Left lung (tissue), 10 donors: ENCODE data around the gene GRIK5. TPM values are rescaled to one million over a fixed set of nuclear protein-coding genes. Genes with fewer than 3 reads are reported as not detected.

Experiments used
- ATAC-seq: fragments of 200-7000 bp; cut with Tn5 transposase; one replicate; pipeline ENCODE4 v1.9.1; 2020; ENCODE audit warnings: moderate library complexity
- DNase-seq, 4 donors: peaks; one replicate each; pipeline ENCODE4 v3.0.0-alpha.2; 2013 to 2020
- H3K27ac ChIP-seq, 2 donors: fragments of 200-600 bp; sonication (generic) in 1 of 2; one replicate each; pipeline versions ENCODE4 v1.5.0 to v1.8.0; 2020 to 2021
- H3K27me3 ChIP-seq, 2 donors: fragments of 200-600 bp; sonication (generic) in 1 of 2; one replicate each; pipeline versions ENCODE4 v1.5.0 to v1.8.0; 2020 to 2021
- H3K36me3 ChIP-seq, 2 donors: fragments of 200-600 bp; sonication (generic) in 1 of 2; one replicate each; pipeline versions ENCODE4 v1.5.0 to v1.8.0; 2020 to 2021
- H3K4me1 ChIP-seq, 2 donors: fragments of 200-600 bp; one replicate each; pipeline ENCODE4 v1.8.0; 2021
- H3K4me3 ChIP-seq, 2 donors: fragments of 200-600 bp; sonication (generic) in 1 of 2; one replicate each; pipeline versions ENCODE4 v1.5.0 to v1.8.0; 2020 to 2021; ENCODE audit warnings: mild to moderate bottlenecking in 1 of 2
- H3K9me3 ChIP-seq, 2 donors: fragments of 200-600 bp; sonication (generic) in 1 of 2; one replicate each; pipeline versions ENCODE4 v1.5.0 to v1.8.0; 2020 to 2021
- CTCF ChIP-seq, 2 donors: fragments of 200-600 bp; sonication (generic) in 1 of 2; IDR thresholded peaks; one replicate each; pipeline versions ENCODE4 v1.5.0 to v1.8.0; 2021; ENCODE audit warnings: antibody characterized with exemption in 2 of 2
- intact Hi-C, 2 donors: fragments of 100-400 bp; cut with DNase I; formaldehyde crosslinking; loops; one replicate each; pipeline versions ENCODE4 v1.11.2 to v1.14.2; 2022
- polyA plus RNA-seq, 6 donors: library from polyadenylated mRNA; unstranded; fragments of 120-200 nt; gene quantifications; one replicate each; pipeline ENCODE4 v1.2.1, GENCODE V29; 2013; ENCODE audit not compliant: insufficient read length in 6 of 6
- total RNA-seq, 2 donors: library from RNA; stranded (reverse); fragmentation: NEBNext Ultra II Directional; extraction: Animal tissue kit (Norgen Biotek cat#: 25700); gene quantifications; one replicate each; pipeline ENCODE4 v1.2.1, GENCODE V29; 2021
- donor health status: DM: no; HTN: yes; CAD: no.
- donor health status: DM: no; HTN: no; CAD: no.

GRIK5 gene
- total and polyA plus RNA-seq, 8 donors, result 0.29 to 11.6 (median 4.6) TPM

- ATAC-seq (no peak), DNase-seq (no peak)
- H3K4me1 ChIP-seq, result no peaks in the 10 kb centered on the region
- no peaks in the 10 kb centered on the region for H3K27me3 ChIP-seq
- no peaks in the 10 kb centered on the region for H3K9me3 ChIP-seq
- no peak overlapping the region for H3K27ac ChIP-seq
- no peaks in the 10 kb centered on the region for H3K36me3 ChIP-seq
- no peak for TF ChIP-seq CTCF (IDR thresholded peaks at IDR 0.05)
- intact Hi-C loops, result no loop called here
- H3K4me3 ChIP-seq, result no peak overlapping the region
Measured at GRCh38 chr19:42010245-42011126, 59.5 kb downstream of the GRIK5 start.

- peaks cover 0 to 15% of the 10 kb centered on the region in 2 donors for H3K27me3 ChIP-seq
- no peak for TF ChIP-seq CTCF (IDR thresholded peaks at IDR 0.05)
- no peaks in the 10 kb centered on the region for H3K9me3 ChIP-seq
- no peaks in the 10 kb centered on the region for H3K36me3 ChIP-seq
- no peak for ATAC-seq
- H3K27ac ChIP-seq, result no peak overlapping the region
- H3K4me3 ChIP-seq, result no peak overlapping the region
- intact Hi-C loops, result no loop called here
- no peak for DNase-seq
- H3K4me1 ChIP-seq, result no peaks in the 10 kb centered on the region
Measured at GRCh38 chr19:42006569-42006968, 63.4 kb downstream of the GRIK5 start.

- ATAC-seq, result no peak
- intact Hi-C loops, result no loop called here
- H3K9me3 ChIP-seq, result no peaks in the 10 kb centered on the region
- peak in 1 of 4 donors; percentile 68 for DNase-seq
- H3K36me3 ChIP-seq, result no peaks in the 10 kb centered on the region
- H3K4me1 ChIP-seq, result no peaks in the 10 kb centered on the region
- no peak overlapping the region for H3K27ac ChIP-seq
- no peak overlapping the region for H3K4me3 ChIP-seq
- TF ChIP-seq CTCF (IDR thresholded peaks at IDR 0.05), result no peak
- peaks cover 0 to 26% of the 10 kb centered on the region in 2 donors for H3K27me3 ChIP-seq
Measured at GRCh38 chr19:42005504-42005903, 64.5 kb downstream of the GRIK5 start.

GRCh38 chr19:42003506-42004294 is 66.3 kb downstream of the GRIK5 start:
- no peak for TF ChIP-seq CTCF (IDR thresholded peaks at IDR 0.05)
- DNase-seq (peak in 1 of 4 donors; percentile 51), ATAC-seq (no peak)
- Histone ChIP-seq H3K36me3 (no peaks in the 10 kb centered on the region), H3K9me3 (no peaks in the 10 kb centered on the region), H3K27ac (no peak overlapping the region), H3K27me3 (peaks cover 10 to 44% of the 10 kb centered on the region in 2 donors), H3K4me1 (no peaks in the 10 kb centered on the region), H3K4me3 (no peak overlapping the region)
- intact Hi-C loops, result no loop called here

- peaks cover 0 to 5% of the 10 kb centered on the region in 2 donors for H3K4me1 ChIP-seq
- no peak for TF ChIP-seq CTCF (IDR thresholded peaks at IDR 0.05)
- ATAC-seq (no peak), DNase-seq (peak in 1 of 4 donors; percentile 39)
- H3K27me3 ChIP-seq, result peaks cover 35 to 82% of the 10 kb centered on the region in 2 donors
- no peaks in the 10 kb centered on the region for H3K9me3 ChIP-seq
- H3K27ac ChIP-seq, result no peak overlapping the region
- no peaks in the 10 kb centered on the region for H3K36me3 ChIP-seq
- intact Hi-C loops, result no loop called here
- H3K4me3 ChIP-seq, result no peak overlapping the region
Measured at GRCh38 chr19:41999878-42000208, 70.2 kb downstream of the GRIK5 start.
